Keratinocyte (primary cell): ENCODE results near the gene RNF17. TPM values are rescaled to one million over a fixed set of nuclear protein-coding genes. Genes with fewer than 3 reads are reported as not detected.

Experiments used
- DNase-seq: peaks from one replicate; pipeline ENCODE4 v3.0.0-alpha.2; 2011; ENCODE audit warnings: low read depth, missing footprints, low spot score
- FAIRE-seq: peaks from 2 replicates; lab custom pipeline; 2011; peaks lifted over from hg19 to GRCh38; lab: Jason Lieb, UNC
- H2AFZ ChIP-seq: 2 replicates; pipeline ENCODE4 v1.6.0; 2012; ENCODE audit warnings: low read length, control low read depth, inconsistent platforms; ENCODE audit not compliant: control insufficient read depth
- H3K27ac ChIP-seq: 2 replicates; pipeline ENCODE4 v1.5.1; 2011; ENCODE audit warnings: low read length; ENCODE audit not compliant: control insufficient read depth, insufficient read depth
- H3K27me3 ChIP-seq: 3 replicates; pipeline ENCODE4 v1.6.0; 2011; ENCODE audit warnings: low read length; ENCODE audit not compliant: control insufficient read depth, insufficient read depth; ENCODE audit errors: extremely low read depth
- H3K36me3 ChIP-seq, 2 experiments: 2 replicates in 1 of 2; 3 replicates in 1 of 2; pipeline ENCODE4 v1.5.1; 2011; ENCODE audit warnings: low read length in 2 of 2, mild to moderate bottlenecking in 1 of 2; ENCODE audit not compliant: control insufficient read depth in 2 of 2, insufficient read depth in 2 of 2; ENCODE audit errors: extremely low read depth in 1 of 2
- H3K4me1 ChIP-seq: 3 replicates; pipeline ENCODE4 v1.5.1; 2011; ENCODE audit warnings: low read length; ENCODE audit not compliant: control insufficient read depth, insufficient read depth; ENCODE audit errors: extremely low read depth
- H3K4me2 ChIP-seq: 3 replicates; pipeline ENCODE4 v1.6.0; 2011; ENCODE audit warnings: low read depth, low read length; ENCODE audit not compliant: control insufficient read depth, insufficient read depth; ENCODE audit errors: extremely low read depth
- H3K4me3 ChIP-seq, 3 experiments: fragments of 200-600 bp in 1 of 3; sonication (generic) in 1 of 3; 2 replicates in 2 of 3; 3 replicates in 1 of 3; pipeline ENCODE4 v1.5.1; 2011 to 2016; ENCODE audit warnings: low read length in 3 of 3, mild to moderate bottlenecking in 3 of 3, control low read depth in 2 of 3, inconsistent platforms in 1 of 3, low read depth in 1 of 3, mixed read lengths in 1 of 3, mixed run types in 1 of 3, moderate library complexity in 1 of 3; ENCODE audit not compliant: control insufficient read depth in 2 of 3, insufficient read depth in 2 of 3; ENCODE audit errors: extremely low read depth in 1 of 3
- H3K79me2 ChIP-seq: 2 replicates; pipeline ENCODE4 v1.6.0; 2012; ENCODE audit warnings: low read length; ENCODE audit not compliant: control insufficient read depth, insufficient read depth
- H3K9ac ChIP-seq: 3 replicates; pipeline ENCODE4 v1.6.0; 2011; ENCODE audit warnings: low read length; ENCODE audit not compliant: control insufficient read depth, insufficient read depth; ENCODE audit errors: extremely low read depth
- H3K9me1 ChIP-seq: 3 replicates; pipeline ENCODE4 v1.6.0; 2011; ENCODE audit warnings: low read length; ENCODE audit not compliant: control insufficient read depth, insufficient read depth; ENCODE audit errors: extremely low read depth
- H3K9me3 ChIP-seq: 2 replicates; pipeline ENCODE4 v1.5.1; 2012; ENCODE audit warnings: low read depth, low read length; ENCODE audit not compliant: control insufficient read depth
- H4K20me1 ChIP-seq: 3 replicates; pipeline ENCODE4 v1.6.0; 2011; ENCODE audit warnings: low read length; ENCODE audit not compliant: control insufficient read depth, insufficient read depth; ENCODE audit errors: extremely low read depth
- CTCF ChIP-seq, 3 experiments: IDR thresholded peaks in 1 of 3; conservative IDR thresholded peaks in 1 of 3; optimal IDR thresholded peaks in 1 of 3; 2 replicates in 2 of 3; 3 replicates in 1 of 3; pipeline versions ENCODE3 to v1.5.1; 2011; ENCODE audit warnings: low read length in 3 of 3, mild to moderate bottlenecking in 3 of 3, moderate library complexity in 2 of 3, control low read depth in 1 of 3, inconsistent platforms in 1 of 3; ENCODE audit not compliant: insufficient read depth in 2 of 3; ENCODE audit errors: extremely low read depth in 1 of 3
- EZH2 ChIP-seq: IDR thresholded peaks from one replicate; pipeline ENCODE4 v1.6.1; 2012; ENCODE audit warnings: inconsistent platforms, mild to moderate bottlenecking, low read length, moderate library complexity
- dilution Hi-C: fragments of 300-500 bp; cut with MboI; formaldehyde crosslinking; loops from one replicate; pipeline ENCODE4 v1.7.0; 2020; ENCODE audit warnings: low sequenced_read_pairs; ENCODE audit not compliant: extremely low pct_ligation_motif_present
- polyA plus RNA-seq, 5 experiments: library from polyadenylated mRNA; depleted of rRNA in 3 of 5; stranded (reverse) in 3 of 5; stranded (forward) in 1 of 5; unstranded in 1 of 5; fragments of >200 nt; gene quantifications; 1 replicate in 1 of 5; 2 replicates in 3 of 5; 3 replicates in 1 of 5; pipeline versions ENCODE4 v1.2.1 to v1.2.3, GENCODE V29; 2011 to 2012; ENCODE audit warnings: missing spikeins in 2 of 5, low read depth in 1 of 5, low replicate concordance in 1 of 5

RNF17 gene
- polyA plus RNA-seq, 1 donor (not counting 4 experiments of a cell fraction or from before 2014, with no cell fraction given), result not detected

DNA sequence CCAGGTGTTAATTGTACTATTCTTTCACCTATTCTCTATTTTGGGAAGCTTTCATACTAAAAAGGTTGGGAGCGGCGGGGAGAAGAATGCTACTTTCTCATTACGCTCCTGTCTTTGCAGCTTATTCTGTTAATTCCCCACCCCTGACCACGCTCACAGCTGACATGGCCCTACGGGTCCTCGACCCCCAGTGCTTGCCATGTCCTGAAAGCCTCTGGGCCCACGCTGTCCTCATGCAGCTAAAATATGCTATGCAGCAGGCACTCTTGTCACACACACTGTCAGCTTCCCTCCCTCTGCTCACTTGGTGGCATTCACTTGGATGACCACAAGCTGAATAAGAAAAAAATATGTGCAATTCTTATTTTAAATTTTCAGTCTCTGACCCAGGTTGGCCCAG lies 126.3 kb downstream of the RNF17 start:
- no peaks in the 10 kb centered on the region for H3K9me1 ChIP-seq
- H3K9me3 ChIP-seq, result no peaks in the 10 kb centered on the region
- no peak overlapping the region for H2AFZ ChIP-seq
- no peaks in the 10 kb centered on the region for H3K79me2 ChIP-seq
- no peak overlapping the region for H3K27ac ChIP-seq
- no peak overlapping the region for H3K4me3 ChIP-seq
- no peak for DNase-seq
- H3K4me1 ChIP-seq, result no peaks in the 10 kb centered on the region
- no peak overlapping the region for H3K9ac ChIP-seq
- H4K20me1 ChIP-seq, result no peaks in the 10 kb centered on the region
- no peaks in the 10 kb centered on the region for H3K36me3 ChIP-seq
- dilution Hi-C loops, result no loop called here
- no peaks in the 10 kb centered on the region for H3K27me3 ChIP-seq
- TF ChIP-seq CTCF (optimal IDR thresholded peaks at IDR 0.05 in 1 of 3, IDR thresholded peaks at IDR 0.05 in 1 of 3, conservative IDR thresholded peaks at IDR 0.05 in 1 of 3; ENCODE audit: extremely low read depth in 1 of 3, insufficient read depth in 2 of 3, low read length in 3 of 3), result no peak
- TF ChIP-seq EZH2, result no peak
- H3K4me2 ChIP-seq, result no peak overlapping the region
- FAIRE-seq, result no peak

- no peaks in the 10 kb centered on the region for H3K27me3 ChIP-seq
- FAIRE-seq (no peak), DNase-seq (no peak)
- H3K9me3 ChIP-seq, result no peaks in the 10 kb centered on the region
- dilution Hi-C loops, result no loop called here
- H4K20me1 ChIP-seq, result no peaks in the 10 kb centered on the region
- H3K36me3 ChIP-seq, result no peaks in the 10 kb centered on the region
- H3K4me3 ChIP-seq, result no peak overlapping the region
- no peaks in the 10 kb centered on the region for H3K4me1 ChIP-seq
- no peak overlapping the region for H3K9ac ChIP-seq
- H3K79me2 ChIP-seq, result no peaks in the 10 kb centered on the region
- no peak overlapping the region for H3K4me2 ChIP-seq
- H3K9me1 ChIP-seq, result no peaks in the 10 kb centered on the region
- no peak overlapping the region for H2AFZ ChIP-seq
- H3K27ac ChIP-seq, result no peak overlapping the region
- TF ChIP-seq EZH2, result no peak
- TF ChIP-seq CTCF (optimal IDR thresholded peaks at IDR 0.05 in 1 of 3, IDR thresholded peaks at IDR 0.05 in 1 of 3, conservative IDR thresholded peaks at IDR 0.05 in 1 of 3; ENCODE audit: extremely low read depth in 1 of 3, insufficient read depth in 2 of 3, low read length in 3 of 3), result no peak
Measured at GRCh38 chr13:24891476-24892108, 127.6 kb downstream of the RNF17 start.
